Left ventricle myocardium inferior (tissue), 1 donor: ENCODE measurements around the gene METTL2B. TPM values are rescaled to one million over a fixed set of nuclear protein-coding genes. Genes with fewer than 3 reads are reported as not detected.
"Not testable (repeated sequence)": the region's sequence is repeated elsewhere in the genome, so short reads cannot be mapped to it uniquely, and the experiment has no call there.

Experiments
- DNase-seq: peaks from one replicate; pipeline ENCODE4 v3.0.0-alpha.2; 2020
- H3K27ac ChIP-seq: fragments of 200-600 bp; replicated peaks from 2 replicates; pipeline ENCODE4 v1.8.0; 2021
- H3K27me3 ChIP-seq: fragments of 200-600 bp; 2 replicates; pipeline ENCODE4 v1.8.0; 2021; ENCODE audit warnings: low read depth
- H3K36me3 ChIP-seq: fragments of 200-600 bp; 2 replicates; pipeline ENCODE4 v1.8.0; 2021
- H3K4me1 ChIP-seq: fragments of 200-600 bp; 2 replicates; pipeline ENCODE4 v1.8.0; 2021
- H3K4me3 ChIP-seq: fragments of 200-600 bp; 2 replicates; pipeline ENCODE4 v1.8.0; 2021; ENCODE audit warnings: mild to moderate bottlenecking, moderate library complexity
- H3K9me3 ChIP-seq: fragments of 200-600 bp; replicated peaks from 2 replicates; pipeline ENCODE4 v1.8.0; 2021
- CTCF ChIP-seq: fragments of 200-600 bp; IDR thresholded peaks from 2 replicates; pipeline ENCODE4 v1.8.0; 2021; ENCODE audit warnings: antibody characterized with exemption, mild to moderate bottlenecking, borderline replicate concordance
- intact Hi-C: fragments of 100-400 bp; cut with micrococcal nuclease; formaldehyde crosslinking; loops from one replicate; pipeline ENCODE4 v1.11.0; 2022
- total RNA-seq: library from RNA; stranded (reverse); fragmentation: NEBNext Ultra II Directional; extraction: Animal tissue kit (Norgen Biotek cat#: 25700); gene quantifications from one replicate; pipeline ENCODE4 v1.2.1, GENCODE V29; 2021
- donor health status: DM: no; HTN: yes; CAD: no; lungs with severe emphysema.

The METTL2B gene
- total RNA-seq, 1 donor from 2014 or later, result 19.5 TPM

GRCh38 chr7:128458956-128459355, 17.6 kb upstream of the METTL2B start:
- no peak for TF ChIP-seq CTCF
- peaks cover 8% of the 10 kb centered on the region for H3K36me3 ChIP-seq
- no peak overlapping the region for H3K27ac ChIP-seq
- intact Hi-C loops, result no loop called here
- no peaks in the 10 kb centered on the region for H3K9me3 ChIP-seq
- H3K4me1 ChIP-seq, result peaks cover 58% of the 10 kb centered on the region
- no peak overlapping the region for H3K4me3 ChIP-seq
- DNase-seq, result no peak
- no peaks in the 10 kb centered on the region for H3K27me3 ChIP-seq

- Histone ChIP-seq H3K27ac (no peak overlapping the region), H3K27me3 (no peaks in the 10 kb centered on the region), H3K36me3 (peaks cover 8% of the 10 kb centered on the region), H3K4me1 (peaks cover 54% of the 10 kb centered on the region), H3K9me3 (no peaks in the 10 kb centered on the region), H3K4me3 (no peak overlapping the region)
- intact Hi-C loops, result no loop called here
- peak; percentile 86 for TF ChIP-seq CTCF
- DNase-seq, result peak; percentile 39
These were observed 17.1 kb upstream of the METTL2B start for GRCh38 chr7:128459394-128459878.

- Histone ChIP-seq H3K4me1 (peaks cover 26% of the 10 kb centered on the region), H3K4me3 (no peak overlapping the region), H3K9me3 (no peaks in the 10 kb centered on the region), H3K27me3 (no peaks in the 10 kb centered on the region), H3K36me3 (peaks cover 3% of the 10 kb centered on the region), H3K27ac (no peak overlapping the region)
- intact Hi-C loops, result loop anchor here (5.0 kb wide), 1 partner anchor 35 kb away; no protein-coding TSS in a partner anchor
- no peak for DNase-seq
- no peak for TF ChIP-seq CTCF
These were observed 14.1 kb upstream of the METTL2B start for GRCh38 chr7:128462460-128462859.

- intact Hi-C loops, result loop anchor here (5.0 kb wide), 1 partner anchor 36 kb away; no protein-coding TSS in a partner anchor
- H3K36me3 ChIP-seq, H3K27me3 ChIP-seq, DNase-seq, H3K9me3 ChIP-seq, H3K27ac ChIP-seq, H3K4me3 ChIP-seq: not testable (repeated sequence)
- H3K4me1 ChIP-seq, result peaks cover 20% of the 10 kb centered on the region
These were observed 13.2 kb upstream of the METTL2B start for GRCh38 chr7:128463345-128463744.

GRCh38 chr7:128463933-128464332, 12.6 kb upstream of the METTL2B start:
- intact Hi-C loops, result loop anchor here (5.0 kb wide), 1 partner anchor 37 kb away; no protein-coding TSS in a partner anchor
- not testable (repeated sequence) for H3K9me3 ChIP-seq, DNase-seq, H3K27me3 ChIP-seq, H3K4me3 ChIP-seq, H3K27ac ChIP-seq, H3K36me3 ChIP-seq
- peaks cover 15% of the 10 kb centered on the region for H3K4me1 ChIP-seq

GRCh38 chr7:128466871-128467270, 9.7 kb upstream of the METTL2B start:
- intact Hi-C loops, H3K4me1 ChIP-seq, H3K9me3 ChIP-seq, H3K27me3 ChIP-seq, H3K36me3 ChIP-seq, H3K4me3 ChIP-seq, H3K27ac ChIP-seq, DNase-seq: not testable (repeated sequence)

GRCh38 chr7:128477336-128477690, 765 bp downstream of the METTL2B start:
- H3K27me3 ChIP-seq, DNase-seq, H3K9me3 ChIP-seq, intact Hi-C loops: not testable (repeated sequence)
- peak overlapping the region; percentile 91 for H3K4me3 ChIP-seq
- H3K4me1 ChIP-seq, result peaks cover 29% of the 10 kb centered on the region
- H3K27ac ChIP-seq, result peak overlapping the region; percentile 89
- peaks cover 27% of the 10 kb centered on the region for H3K36me3 ChIP-seq

GRCh38 chr7:128479082-128479481, 2.5 kb downstream of the METTL2B start:
- H3K9me3 ChIP-seq, DNase-seq, H3K4me3 ChIP-seq, H3K27me3 ChIP-seq, intact Hi-C loops, H3K27ac ChIP-seq: not testable (repeated sequence)
- Histone ChIP-seq H3K4me1 (peaks cover 29% of the 10 kb centered on the region), H3K36me3 (peaks cover 41% of the 10 kb centered on the region)

GRCh38 chr7:128488134-128488533, 11.6 kb downstream of the METTL2B start:
- H3K4me1 ChIP-seq, H3K27ac ChIP-seq, H3K9me3 ChIP-seq, H3K27me3 ChIP-seq, DNase-seq, H3K4me3 ChIP-seq, intact Hi-C loops: not testable (repeated sequence)
- H3K36me3 ChIP-seq, result peaks cover 46% of the 10 kb centered on the region
